GM13976 (cell line): ENCODE data around the gene SIAH3.

Experiments
- DNase-seq: peaks from one replicate; pipeline ENCODE4 v3.0.0; 2012; ENCODE audit warnings: low spot score
- CTCF ChIP-seq: IDR thresholded peaks from 2 replicates; pipeline ENCODE4 v1.5.1; 2012; ENCODE audit warnings: borderline replicate concordance, mild to moderate bottlenecking; ENCODE audit not compliant: insufficient read depth; ENCODE audit errors: extremely low read depth, missing control alignments, control extremely low read depth
- in situ Hi-C: fragments of 300-500 bp; cut with MboI; formaldehyde crosslinking; loops from one replicate; pipeline ENCODE4 v1.12.0; 2022; ENCODE audit warnings: low sequenced_read_pairs, mixed read lengths, inconsistent platforms; ENCODE audit not compliant: unreplicated experiment

SIAH3 gene

GRCh38 chr13:45828256-45828968 is 23.1 kb downstream of the SIAH3 start:
- DNase-seq = no peak
- TF ChIP-seq CTCF = no peak
- in situ Hi-C loops = no loop called here

DNA sequence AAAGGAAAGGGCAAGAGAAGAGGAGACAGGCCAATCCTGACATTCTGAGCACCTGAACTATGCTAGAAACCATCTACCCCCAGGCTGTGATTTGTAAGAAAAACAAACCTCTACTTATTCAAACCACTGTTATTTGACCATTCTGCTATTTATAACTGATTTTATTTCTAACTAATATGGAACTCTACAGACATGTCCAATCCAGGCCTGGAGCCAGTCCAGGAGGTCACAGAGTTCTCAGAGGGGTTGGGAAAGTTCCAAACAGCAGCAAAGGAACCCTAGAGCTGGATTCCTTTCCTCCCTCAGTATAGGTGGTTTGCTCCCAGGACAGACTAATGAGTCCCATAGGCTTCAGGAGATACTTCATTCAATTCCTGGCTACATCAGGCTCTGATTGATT is 24.2 kb downstream of the SIAH3 start:
- DNase-seq = no peak
- in situ Hi-C loops = no loop called here
- no peak for TF ChIP-seq CTCF

DNA sequence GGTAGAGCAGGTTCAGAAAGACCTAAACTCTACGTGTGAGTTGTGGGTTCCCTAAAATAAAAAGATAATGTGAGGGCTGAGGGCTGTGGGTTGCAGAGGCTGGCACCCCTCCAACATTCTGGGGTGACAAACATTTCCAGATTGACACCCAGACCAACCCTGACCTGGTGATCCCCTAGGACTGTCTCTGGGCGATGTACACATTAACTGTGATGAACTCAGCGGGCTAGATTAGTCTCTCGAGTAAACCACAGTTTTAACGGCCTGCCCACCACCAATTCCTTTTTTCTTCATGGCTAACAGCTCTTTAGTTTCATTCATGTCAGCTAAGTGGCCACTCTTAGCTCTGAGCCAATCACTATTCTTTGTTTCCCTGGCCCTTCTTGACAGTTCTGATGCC is 24.8 kb downstream of the SIAH3 start:
- no peak for TF ChIP-seq CTCF
- in situ Hi-C loops = no loop called here
- peak; percentile 40 for DNase-seq

GRCh38 chr13:45825387-45825650 is 26.2 kb downstream of the SIAH3 start:
- TF ChIP-seq CTCF = no peak
- in situ Hi-C loops = no loop called here

GRCh38 chr13:45823583-45823982 is 28.0 kb downstream of the SIAH3 start:
- no peak for DNase-seq
- TF ChIP-seq CTCF = no peak
- in situ Hi-C loops = loop anchor here (25.0 kb wide), 1 partner anchor 289 kb away; the partner anchor contains the start of gene CPB2

More at GRCh38 chr13:45825387-45825650, 26.2 kb downstream of the SIAH3 start:
- DNase-seq = no peak

GRCh38 chr13:45821811-45822210 is 29.7 kb downstream of the SIAH3 start:
- in situ Hi-C loops = loop anchor here (25.0 kb wide), 1 partner anchor 290 kb away; the partner anchor contains the start of gene CPB2
- DNase-seq = no peak
- TF ChIP-seq CTCF = no peak
